H1 (cell line): ENCODE results near the gene HSD17B13. TPM values are rescaled to one million over a fixed set of nuclear protein-coding genes. Genes with fewer than 3 reads are reported as not detected.
"Not testable (repeated sequence)": the region's sequence is repeated elsewhere in the genome, so short reads cannot be mapped to it uniquely, and the experiment has no call there.

Experiments used
- CTCF ChIA-PET: fragments of 300-600 bp; sonication (Branson Sonifier 250); formaldehyde crosslinking; loops from one replicate; lab custom pipeline; 2021; ENCODE audit not compliant: partially characterized antibody; lab: Charles Lee
- POLR2A ChIA-PET: fragments of 300-600 bp; sonication (Branson Sonifier 250); formaldehyde crosslinking; loops from one replicate; lab custom pipeline; 2021; ENCODE audit warnings: inconsistent platforms; ENCODE audit not compliant: partially characterized antibody; lab: Charles Lee
- DNase-seq, 2 experiments: peaks; one replicate each; pipeline versions ENCODE4 v3.0.0 to v3.0.0-alpha.2; 2010 to 2022; ENCODE audit warnings: low spot score in 2 of 2, low read depth in 1 of 2, mixed read lengths in 1 of 2
- FAIRE-seq: peaks from 2 replicates; lab custom pipeline; 2011; peaks lifted over from hg19 to GRCh38; lab: Jason Lieb, UNC
- H2AFZ ChIP-seq: 2 replicates; pipeline ENCODE4 v1.8.1; 2012; ENCODE audit warnings: low read length, inconsistent platforms
- H2AK5ac ChIP-seq: 2 replicates; pipeline ENCODE4 v1.6.1; 2013; ENCODE audit warnings: low read depth, low read length
- H2BK120ac ChIP-seq: replicated peaks from 2 replicates; pipeline ENCODE3; 2013; ENCODE audit warnings: low read depth, low read length, inconsistent platforms
- H2BK12ac ChIP-seq: 2 replicates; pipeline ENCODE4 v1.6.1; 2013; ENCODE audit warnings: low read depth, low read length
- H2BK15ac ChIP-seq: 2 replicates; pipeline ENCODE4 v1.6.1; 2013; ENCODE audit warnings: low read length
- H2BK20ac ChIP-seq: 2 replicates; pipeline ENCODE4 v1.6.1; 2013; ENCODE audit warnings: low read length
- H2BK5ac ChIP-seq: 2 replicates; pipeline ENCODE4 v1.6.1; 2013; ENCODE audit warnings: low read depth, low read length
- H3K14ac ChIP-seq: 2 replicates; pipeline ENCODE4 v1.6.1; 2013; ENCODE audit warnings: inconsistent platforms; ENCODE audit not compliant: insufficient read length
- H3K18ac ChIP-seq: 2 replicates; pipeline ENCODE4 v1.6.1; 2013; ENCODE audit warnings: low read length; ENCODE audit errors: extremely low read depth
- H3K23ac ChIP-seq: 2 replicates; pipeline ENCODE4 v1.6.1; 2013; ENCODE audit warnings: inconsistent platforms; ENCODE audit not compliant: insufficient read length
- H3K23me2 ChIP-seq: 2 replicates; pipeline ENCODE4 v1.6.1; 2013; ENCODE audit warnings: low read depth, low read length
- H3K27ac ChIP-seq: 2 replicates; pipeline ENCODE4 v1.6.1; 2011; ENCODE audit warnings: low read depth, low read length, inconsistent platforms
- H3K27me3 ChIP-seq, 4 experiments: replicated peaks in 1 of 4; 1 replicate in 1 of 4; 2 replicates in 3 of 4; pipeline versions ENCODE4 v1.6.1 to v1.8.1; 2011 to 2013; ENCODE audit warnings: low read length in 3 of 4, mild to moderate bottlenecking in 3 of 4, inconsistent platforms in 2 of 4, mixed read lengths in 2 of 4, moderate library complexity in 1 of 4; ENCODE audit not compliant: control insufficient read depth in 3 of 4, insufficient read depth in 3 of 4; ENCODE audit errors: extremely low read depth in 1 of 4
- H3K36me3 ChIP-seq, 4 experiments: 2 replicates each; pipeline versions ENCODE4 v1.6.1 to v1.8.1; 2011 to 2013; ENCODE audit warnings: mild to moderate bottlenecking in 4 of 4, low read length in 3 of 4, moderate library complexity in 2 of 4, control low read depth in 1 of 4, inconsistent platforms in 1 of 4; ENCODE audit not compliant: insufficient read depth in 4 of 4, control insufficient read depth in 2 of 4
- H3K4ac ChIP-seq: replicated peaks from 2 replicates; pipeline ENCODE3; 2013; ENCODE audit warnings: low read length, low read depth, mixed read lengths, inconsistent platforms; ENCODE audit not compliant: insufficient read length
- H3K4me1 ChIP-seq, 4 experiments: replicated peaks in 1 of 4; 1 replicate in 1 of 4; 2 replicates in 3 of 4; pipeline versions ENCODE4 v1.6.1 to v1.8.1; 2011 to 2013; ENCODE audit warnings: low read length in 3 of 4, inconsistent platforms in 2 of 4, mixed read lengths in 1 of 4; ENCODE audit not compliant: insufficient read depth in 4 of 4, control insufficient read depth in 3 of 4
- H3K4me2 ChIP-seq, 2 experiments: 2 replicates each; pipeline versions ENCODE4 v1.6.1 to v1.8.1; 2011 to 2013; ENCODE audit warnings: low read depth in 2 of 2, low read length in 2 of 2, control low read depth in 1 of 2, inconsistent platforms in 1 of 2, mild to moderate bottlenecking in 1 of 2; ENCODE audit not compliant: insufficient read depth in 1 of 2
- H3K4me3 ChIP-seq, 4 experiments: fragments of 200-600, 300-600 bp in 1 of 4; sonication (generic), shearing (Covaris generic), sonication (Bioruptor Twin) in 1 of 4; 2 replicates each; pipeline versions ENCODE4 v1.5.1 to v1.8.1; 2011 to 2016; ENCODE audit warnings: low read length in 4 of 4, low read depth in 3 of 4, control low read depth in 2 of 4, inconsistent platforms in 2 of 4, mild to moderate bottlenecking in 2 of 4, mixed read lengths in 1 of 4, moderate library complexity in 1 of 4; ENCODE audit not compliant: insufficient read depth in 2 of 4; ENCODE audit errors: extremely low read depth in 1 of 4
- H3K56ac ChIP-seq: replicated peaks from 2 replicates; pipeline ENCODE3; 2013; ENCODE audit warnings: low read depth, mild to moderate bottlenecking, mixed read lengths, low read length, inconsistent platforms; ENCODE audit not compliant: insufficient read length
- H3K79me1 ChIP-seq: 2 replicates; pipeline ENCODE4 v1.6.1; 2013; ENCODE audit warnings: low read depth, low read length, control low read depth
- H3K79me2 ChIP-seq, 2 experiments: 2 replicates each; pipeline versions ENCODE4 v1.6.1 to v1.8.1; 2012 to 2013; ENCODE audit warnings: low read length in 2 of 2, mild to moderate bottlenecking in 2 of 2, inconsistent platforms in 1 of 2; ENCODE audit not compliant: insufficient read depth in 2 of 2, control insufficient read depth in 1 of 2
- H3K9ac ChIP-seq, 4 experiments: replicated peaks in 1 of 4; 1 replicate in 1 of 4; 2 replicates in 3 of 4; pipeline versions ENCODE4 v1.6.1 to v1.8.1; 2011 to 2013; ENCODE audit warnings: low read depth in 3 of 4, low read length in 3 of 4, control low read depth in 2 of 4, mild to moderate bottlenecking in 2 of 4, moderate library complexity in 2 of 4, inconsistent platforms in 1 of 4; ENCODE audit errors: extremely low read depth in 1 of 4
- H3K9me3 ChIP-seq, 2 experiments: 2 replicates each; pipeline versions ENCODE4 v1.6.1 to v1.8.1; 2012 to 2013; ENCODE audit warnings: mild to moderate bottlenecking in 2 of 2, moderate library complexity in 2 of 2, control low read depth in 1 of 2, inconsistent platforms in 1 of 2, low read depth in 1 of 2, low read length in 1 of 2, mixed read lengths in 1 of 2; ENCODE audit not compliant: insufficient read depth in 2 of 2
- H4K20me1 ChIP-seq, 2 experiments: replicated peaks in 1 of 2; 2 replicates each; pipeline versions ENCODE3 to v1.8.1; 2011 to 2013; ENCODE audit warnings: inconsistent platforms in 2 of 2, low read length in 2 of 2, mild to moderate bottlenecking in 1 of 2; ENCODE audit not compliant: insufficient read depth in 2 of 2, control insufficient read depth in 1 of 2
- H4K5ac ChIP-seq: 2 replicates; pipeline ENCODE4 v1.6.1; 2013; ENCODE audit warnings: low read length, low read depth, mixed read lengths, inconsistent platforms; ENCODE audit not compliant: insufficient read length
- H4K8ac ChIP-seq: 2 replicates; pipeline ENCODE4 v1.8.0; 2013; ENCODE audit warnings: mild to moderate bottlenecking, moderate library complexity, low read length, inconsistent platforms; ENCODE audit not compliant: insufficient read depth; ENCODE audit errors: extremely low read depth
- H4K91ac ChIP-seq: replicated peaks from 2 replicates; pipeline ENCODE3; 2013; ENCODE audit warnings: low read length, mixed read lengths, inconsistent platforms; ENCODE audit not compliant: insufficient read length
- WGBS, 2 experiments: shearing (Covaris generic) in 1 of 2; methylation state at CpG; one replicate each; pipeline versions ENCODE4 v1.1.6 to v1.1.7; 2013 to 2015; ENCODE audit warnings: low lambda C conversion rate in 2 of 2, mixed read lengths in 2 of 2, inconsistent platforms in 1 of 2, low coverage in 1 of 2, missing lambda C conversion rate in 1 of 2; ENCODE audit not compliant: insufficient replicate concordance in 2 of 2, insufficient coverage in 1 of 2, insufficient read length in 1 of 2; ENCODE audit errors: extremely low coverage in 1 of 2, missing lambda C conversion rate in 1 of 2; 5-methylcytosine and 5-hydroxymethylcytosine counted together
- polyA plus RNA-seq, 7 experiments: library from polyadenylated mRNA; depleted of rRNA in 3 of 7; stranded (reverse) in 5 of 7; unstranded in 2 of 7; fragments of >200 nt in 5 of 7; fragments of 200-250 nt in 2 of 7; gene quantifications; 1 replicate in 5 of 7; 2 replicates in 1 of 7; 4 replicates in 1 of 7; pipeline versions ENCODE4 v1.2.1 to v1.2.3, GENCODE V29; 2011 to 2013; ENCODE audit warnings: missing spikeins in 2 of 7, mixed read lengths in 2 of 7
- total RNA-seq: library from RNA; stranded (reverse); fragmentation: NEBNext Ultra II Directional; extraction: Animal tissue kit (Norgen Biotek cat#: 25700); gene quantifications from 2 replicates; pipeline ENCODE4 v1.2.1, GENCODE V29; 2021

The HSD17B13 gene
- total and polyA plus RNA-seq, 2 of the 8 experiments (the other 6 are each of a cell fraction or from before 2014, with no cell fraction given): 0.09 to 0.13 TPM

- H4K91ac ChIP-seq, H3K36me3 ChIP-seq, H3K4me3 ChIP-seq, H3K23me2 ChIP-seq, H3K27me3 ChIP-seq, H2BK120ac ChIP-seq, H3K23ac ChIP-seq, H2AK5ac ChIP-seq, H2BK12ac ChIP-seq, FAIRE-seq, H3K79me2 ChIP-seq, H4K8ac ChIP-seq, H4K20me1 ChIP-seq, H3K4ac ChIP-seq, CTCF ChIA-PET, H3K9me3 ChIP-seq, H3K4me1 ChIP-seq, H2BK5ac ChIP-seq, H3K79me1 ChIP-seq, H3K56ac ChIP-seq, H3K14ac ChIP-seq, POLR2A ChIA-PET, H3K18ac ChIP-seq, H4K5ac ChIP-seq, H2BK15ac ChIP-seq, DNase-seq, H2AFZ ChIP-seq, H3K27ac ChIP-seq, H3K9ac ChIP-seq, H2BK20ac ChIP-seq, H3K4me2 ChIP-seq: not testable (repeated sequence)
- WGBS, 2 experiments: 85% methylated on average over 8 of the region's 8 CpGs; no CpG with 5 or more reads in 1 of the 2 experiments
These were observed 19.4 kb upstream of the HSD17B13 start for GRCh38 chr4:87341954-87342635.
